ENCODE measurements around the gene NABP1. TPM values are rescaled to one million over a fixed set of nuclear protein-coding genes. Genes with fewer than 3 reads are reported as not detected.

Gene NABP1
- total and polyA plus RNA-seq, 10 of the 15 experiments (the other 5 are each of a cell fraction or from before 2014, with no cell fraction given): 22.9 to 65.7 (median 39.9) TPM

- peak; percentile 59 for TF ChIP-seq E2F8 (IDR thresholded peaks at IDR 0.05; ENCODE audit: low read depth, partially characterized antibody)
- TF ChIP-seq NR2C2 (IDR thresholded peaks at IDR 0.05; ENCODE audit: borderline replicate concordance, control insufficient read depth, insufficient read length, low read depth): no peak
- peak; percentile 55 for TF ChIP-seq ZNF687 (IDR thresholded peaks at IDR 0.05)
- TF ChIP-seq SMARCA5 (IDR thresholded peaks at IDR 0.05): peak; percentile 84
- no peak for TF ChIP-seq MTA3 (IDR thresholded peaks at IDR 0.05; ENCODE audit: borderline replicate concordance, low read length)
- TF ChIP-seq MAX (IDR thresholded peaks at IDR 0.05; ENCODE audit: low read depth, low read length): peak; percentile 59; the same call in 1 of the 2 replicates
- TF ChIP-seq ZBTB40 (IDR thresholded peaks at IDR 0.05; ENCODE audit: borderline replicate concordance): no peak
- TF ChIP-seq EED (IDR thresholded peaks at IDR 0.05; ENCODE audit: low read depth): peak; percentile 58; the same call in 1 of the 2 replicates
- TF ChIP-seq TARDBP (IDR thresholded peaks at IDR 0.05; ENCODE audit: borderline replicate concordance): no peak
- TF ChIP-seq IKZF1 (conservative IDR thresholded peaks at IDR 0.05): peak; percentile 71; the same call in 1 of the 2 replicates
- peak; percentile 98 for TF ChIP-seq POLR2A (IDR thresholded peaks at IDR 0.05; ENCODE audit: low read depth, low read length)
- no peak for TF ChIP-seq BCL11A (IDR thresholded peaks at IDR 0.05; ENCODE audit: low read depth, low read length)
- TF ChIP-seq RBBP5 (conservative IDR thresholded peaks at IDR 0.05): no peak
- TF ChIP-seq MEF2B (IDR thresholded peaks at IDR 0.05; ENCODE audit: partially characterized antibody, poor library complexity, severe bottlenecking): peak; percentile 33
- TF ChIP-seq MYC (IDR thresholded peaks at IDR 0.05; ENCODE audit: insufficient read depth, insufficient read length, insufficient replicate concordance, low read length, severe bottlenecking): no peak
- no peak; the same call in 1 of the 2 replicates for TF ChIP-seq BMI1 (IDR thresholded peaks at IDR 0.05; ENCODE audit: borderline replicate concordance)
- peak; percentile 68 for TF ChIP-seq HDAC6 (IDR thresholded peaks at IDR 0.05; ENCODE audit: unreplicated experiment)
- TF ChIP-seq ZNF384 (IDR thresholded peaks at IDR 0.05; ENCODE audit: borderline replicate concordance, low read depth, low read length): peak; percentile 80
Observed at GRCh38 chr2:191677646-191678436, at the start of gene NABP1 (continued).
